K562 (cell line): ENCODE results near the gene ABLIM1. TPM values are rescaled to one million over a fixed set of nuclear protein-coding genes. Genes with fewer than 3 reads are reported as not detected.

ENCODE experiments used
- ATAC-seq: fragments of 200-7000 bp; cut with Tn5 transposase; 3 replicates; pipeline ENCODE4 v1.9.1; 2020; ENCODE audit warnings: moderate library complexity
- BruUV-seq: library from RNA; stranded (reverse); fragments of 400-500 nt; replicated peaks from 2 replicates; lab custom pipeline; 2021; lab: Mats Ljungman, UMichigan
- CTCF ChIA-PET: fragments of 300-600 bp; formaldehyde crosslinking; extraction: SDS; loops from one replicate; lab custom pipeline; 2021; ENCODE audit warnings: low intra/inter-chr PET ratio; lab: Yijun Ruan, JAX
- POLR2A ChIA-PET: fragments of 300-600, 350-650 bp; sonication (Branson Sonifier 250); formaldehyde crosslinking; extraction: SDS; loops from one replicate; lab custom pipeline; 2021; ENCODE audit warnings: antibody characterized with exemption, inconsistent platforms; lab: Yijun Ruan, JAX
- DNase-seq, 4 experiments: peaks; one replicate each; pipeline versions ENCODE4 v3.0.0 to v3.0.0-alpha.2; 2011 to 2018; ENCODE audit warnings: low spot score in 3 of 4, mixed read lengths in 3 of 4; ENCODE audit errors: extremely low read depth in 1 of 4
- FAIRE-seq: peaks from 2 replicates; lab custom pipeline; 2011; peaks lifted over from hg19 to GRCh38; lab: Jason Lieb, UNC
- H2AFZ ChIP-seq: 2 replicates; pipeline ENCODE4 v1.6.0; 2011; ENCODE audit warnings: low read depth, low read length, control low read depth, inconsistent platforms
- H3K27ac ChIP-seq: fragments of 200-600 bp; 3 replicates; pipeline ENCODE4 v1.8.0; 2011; ENCODE audit warnings: low read depth, mild to moderate bottlenecking, control low read depth, inconsistent platforms, low read length, moderate library complexity, mixed read lengths; ENCODE audit errors: extremely low read depth
- H3K27me3 ChIP-seq, 2 experiments: fragments of 300-600 bp in 1 of 2; 2 replicates in 1 of 2; 3 replicates in 1 of 2; pipeline versions ENCODE4 v1.6.0 to v1.8.0; 2011; ENCODE audit warnings: inconsistent platforms in 2 of 2, low read length in 2 of 2, mild to moderate bottlenecking in 1 of 2, mixed read lengths in 1 of 2, moderate library complexity in 1 of 2; ENCODE audit not compliant: control insufficient read depth in 2 of 2, insufficient read depth in 2 of 2
- H3K36me3 ChIP-seq: fragments of 300-600 bp; 3 replicates; pipeline ENCODE4 v1.8.0; 2011; ENCODE audit warnings: mild to moderate bottlenecking, low read length, inconsistent platforms; ENCODE audit not compliant: control insufficient read depth, insufficient read depth
- H3K4me1 ChIP-seq, 2 experiments: fragments of 200-600 bp in 1 of 2; replicated peaks in 1 of 2; 2 replicates in 1 of 2; 3 replicates in 1 of 2; pipeline versions ENCODE4 v1.5.1 to v1.8.0; 2011; ENCODE audit warnings: inconsistent platforms in 2 of 2, low read length in 2 of 2, mild to moderate bottlenecking in 1 of 2, mixed read lengths in 1 of 2, moderate library complexity in 1 of 2; ENCODE audit not compliant: control insufficient read depth in 2 of 2, insufficient read depth in 2 of 2
- H3K4me2 ChIP-seq: 2 replicates; pipeline ENCODE4 v1.6.1; 2011; ENCODE audit warnings: low read length, control low read depth, inconsistent platforms, mixed read lengths; ENCODE audit not compliant: insufficient read depth
- H3K4me3 ChIP-seq: fragments of 200-600 bp; sonication (generic), shearing (Covaris generic); 2 replicates; pipeline ENCODE4 v1.5.1; 2016; ENCODE audit warnings: control low read depth, inconsistent platforms
- H3K79me2 ChIP-seq: fragments of 200-600 bp; 3 replicates; pipeline ENCODE4 v1.8.0; 2011; ENCODE audit warnings: low read length, inconsistent platforms; ENCODE audit not compliant: control insufficient read depth, insufficient read depth
- H3K9ac ChIP-seq, 2 experiments: 2 replicates each; pipeline versions ENCODE4 v1.6.0 to v1.6.1; 2011; ENCODE audit warnings: low read depth in 2 of 2, low read length in 2 of 2, control low read depth in 1 of 2, inconsistent platforms in 1 of 2, mild to moderate bottlenecking in 1 of 2, mixed read lengths in 1 of 2; ENCODE audit not compliant: insufficient read depth in 1 of 2
- H3K9me1 ChIP-seq: one replicate; pipeline ENCODE4 v1.6.0; 2011; ENCODE audit warnings: inconsistent platforms, mild to moderate bottlenecking, low read length, moderate library complexity; ENCODE audit not compliant: control insufficient read depth, insufficient read depth
- H3K9me3 ChIP-seq: replicated peaks from 2 replicates; pipeline ENCODE4 v1.5.1; 2011; ENCODE audit warnings: low read depth, low read length, inconsistent platforms; ENCODE audit not compliant: control insufficient read depth, insufficient read depth
- H4K20me1 ChIP-seq: replicated peaks from 2 replicates; pipeline ENCODE4 v1.6.1; 2011; ENCODE audit warnings: low read length, inconsistent platforms, mixed read lengths; ENCODE audit not compliant: control insufficient read depth, insufficient read depth
- ETS1 ChIP-seq: conservative IDR thresholded peaks from 2 replicates; pipeline ENCODE4 v1.6.1; 2011; ENCODE audit warnings: low read depth, mild to moderate bottlenecking, low read length; ENCODE audit not compliant: control insufficient read depth
- HNRNPLL ChIP-seq: fragments of 200-400 bp; formaldehyde crosslinking; IDR thresholded peaks from 2 replicates; pipeline ENCODE4 v1.6.1; 2017; ENCODE audit warnings: low read length, low read depth, mild to moderate bottlenecking; ENCODE audit not compliant: poor library complexity, severe bottlenecking
- SMC3 ChIP-seq: conservative IDR thresholded peaks from 2 replicates; pipeline ENCODE4 v1.6.1; 2011; ENCODE audit warnings: low read depth, low read length, improper control_type of control experiment; ENCODE audit not compliant: insufficient read depth
- TAF1 ChIP-seq: IDR thresholded peaks from 2 replicates; pipeline ENCODE4 v1.6.1; 2011; ENCODE audit warnings: mild to moderate bottlenecking, low read length, moderate library complexity; ENCODE audit not compliant: insufficient read depth, control insufficient read depth, severe bottlenecking; ENCODE audit errors: extremely low read depth
- WGBS: fragments of 100-300 bp; shearing (Covaris generic); methylation state at CpG from one replicate; pipeline ENCODE4 v1.1.6; 2016; ENCODE audit warnings: low coverage, mixed read lengths; ENCODE audit not compliant: insufficient coverage; ENCODE audit errors: missing lambda C conversion rate; 5-methylcytosine and 5-hydroxymethylcytosine counted together
- in situ Hi-C: fragments of 300-500 bp; cut with MboI; formaldehyde crosslinking; loops from 4 replicates; pipeline ENCODE4 v1.15.0; 2018; ENCODE audit warnings: inconsistent platforms, mixed read lengths
- intact Hi-C: fragments of 100-400 bp; cut with micrococcal nuclease; formaldehyde crosslinking; loops from 2 replicates; pipeline ENCODE4 v1.14.2; 2022
- polyA plus RNA-seq, 8 experiments: library from polyadenylated mRNA; depleted of rRNA in 4 of 8; stranded (reverse) in 5 of 8; unstranded in 3 of 8; fragments of >200 nt; fragmentation: Nextera tagmentation in 2 of 8; fragmentation: Illumina TruSeq in 1 of 8; extraction: Ambion mirVana in 2 of 8; extraction: Trizol in 1 of 8; gene quantifications; 2 replicates each; pipeline versions ENCODE4 v1.2.1 to v1.2.3, GENCODE V29; 2011 to 2014; ENCODE audit warnings: inconsistent platforms in 1 of 8, missing spikeins in 1 of 8
- total RNA-seq, 7 experiments: library from RNA; depleted of rRNA in 6 of 7; stranded (reverse); fragments of >200 nt in 6 of 7; fragmentation: Illumina TruSeq in 2 of 7; extraction: Trizol in 2 of 7; gene quantifications; 2 replicates each; pipeline versions ENCODE4 v1.2.1 to v1.2.3, GENCODE V29; 2011 to 2021; ENCODE audit warnings: low replicate concordance in 1 of 7

ABLIM1 gene
- total and polyA plus RNA-seq, 9 of the 15 experiments (the other 6 are each of a cell fraction or from before 2014, with no cell fraction given): 0.07 to 0.49 (median 0.14) TPM; not detected in 6

DNA sequence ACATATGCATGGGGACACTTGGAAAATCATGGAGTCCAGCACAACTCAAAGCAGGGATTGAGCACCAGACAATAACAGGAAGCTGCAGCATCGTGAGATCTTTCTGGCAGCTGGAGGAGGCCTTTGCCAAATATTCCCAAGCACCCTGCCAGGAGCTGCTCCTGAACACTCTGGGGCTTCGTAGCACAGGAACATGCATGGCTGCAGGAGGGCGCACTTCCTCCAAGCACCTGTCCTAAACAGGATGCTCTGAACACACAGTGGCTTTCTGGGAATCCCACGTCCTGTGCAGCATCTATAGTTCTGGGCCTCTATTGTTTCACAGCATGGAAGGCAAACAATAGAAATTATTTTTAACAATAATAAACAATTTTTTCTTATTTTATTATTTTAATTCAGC is 4.1 kb downstream of the ABLIM1 start:
- H4K20me1 ChIP-seq: no peaks in the 10 kb centered on the region
- DNase-seq (no peak), ATAC-seq (no peak), FAIRE-seq (no peak)
- POLR2A ChIA-PET: interaction anchor here (0.6 kb wide), 1 partner anchor 59 kb away, joined by 3 read pairs; no protein-coding TSS in a partner anchor
- H3K27ac ChIP-seq: no peak overlapping the region
- intact Hi-C loops (no loop called here), in situ Hi-C loops (no loop called here)
- no peak overlapping the region for H3K4me3 ChIP-seq
- H3K79me2 ChIP-seq: no peaks in the 10 kb centered on the region
- no TSS peak for BruUV-seq
- H3K9ac ChIP-seq: no peak overlapping the region
- no peaks in the 10 kb centered on the region for H3K9me3 ChIP-seq
- H3K36me3 ChIP-seq: no peaks in the 10 kb centered on the region
- TF ChIP-seq ETS1: no peak
- TF ChIP-seq TAF1: no peak
- TF ChIP-seq HNRNPLL: no peak
- no peak for TF ChIP-seq SMC3
- H3K4me2 ChIP-seq: no peak overlapping the region
- H3K4me1 ChIP-seq: no peaks in the 10 kb centered on the region
- CTCF ChIA-PET: no interaction called here
- no peak overlapping the region for H2AFZ ChIP-seq
- no peaks in the 10 kb centered on the region; a peak in 1 of 5 replicates for H3K27me3 ChIP-seq
- H3K9me1 ChIP-seq: no peaks in the 10 kb centered on the region
- 8% methylated on average over 4 of the region's 4 CpGs for WGBS
